ENCODE measurements around the gene VASP.

- no peak for TF ChIP-seq ZNF274 (IDR thresholded peaks at IDR 0.05; ENCODE audit: low read depth, low read length)
- TF ChIP-seq YY1 (IDR thresholded peaks at IDR 0.05; ENCODE audit: insufficient read depth, insufficient read length): no peak
These were observed 46.2 kb downstream of the VASP start for GRCh38 chr19:45553464-45553863.

Measured in NT2/D1 (cell line).